ENCODE results near the gene GDF15.

DNA sequence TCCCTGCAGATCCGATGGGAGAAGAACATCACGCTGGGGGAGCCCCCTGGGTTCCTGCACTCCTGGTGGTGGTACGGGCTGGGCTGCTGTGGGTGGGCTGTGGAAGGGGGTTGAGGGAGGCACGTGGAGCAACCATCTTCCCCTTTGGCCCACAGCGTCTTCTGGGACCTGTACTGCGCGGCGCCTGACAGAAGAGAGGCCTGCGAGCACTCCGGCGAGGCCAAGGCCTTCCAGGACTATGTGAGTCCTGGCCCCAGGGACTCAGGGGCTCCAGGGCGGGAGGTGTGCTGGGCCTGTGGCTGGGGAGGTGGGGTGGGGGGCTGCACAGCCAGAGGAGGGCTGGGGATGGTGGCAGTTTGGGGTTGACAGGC is 41.8 kb downstream of the GDF15 start:
- TF ChIP-seq, protein P1, sequence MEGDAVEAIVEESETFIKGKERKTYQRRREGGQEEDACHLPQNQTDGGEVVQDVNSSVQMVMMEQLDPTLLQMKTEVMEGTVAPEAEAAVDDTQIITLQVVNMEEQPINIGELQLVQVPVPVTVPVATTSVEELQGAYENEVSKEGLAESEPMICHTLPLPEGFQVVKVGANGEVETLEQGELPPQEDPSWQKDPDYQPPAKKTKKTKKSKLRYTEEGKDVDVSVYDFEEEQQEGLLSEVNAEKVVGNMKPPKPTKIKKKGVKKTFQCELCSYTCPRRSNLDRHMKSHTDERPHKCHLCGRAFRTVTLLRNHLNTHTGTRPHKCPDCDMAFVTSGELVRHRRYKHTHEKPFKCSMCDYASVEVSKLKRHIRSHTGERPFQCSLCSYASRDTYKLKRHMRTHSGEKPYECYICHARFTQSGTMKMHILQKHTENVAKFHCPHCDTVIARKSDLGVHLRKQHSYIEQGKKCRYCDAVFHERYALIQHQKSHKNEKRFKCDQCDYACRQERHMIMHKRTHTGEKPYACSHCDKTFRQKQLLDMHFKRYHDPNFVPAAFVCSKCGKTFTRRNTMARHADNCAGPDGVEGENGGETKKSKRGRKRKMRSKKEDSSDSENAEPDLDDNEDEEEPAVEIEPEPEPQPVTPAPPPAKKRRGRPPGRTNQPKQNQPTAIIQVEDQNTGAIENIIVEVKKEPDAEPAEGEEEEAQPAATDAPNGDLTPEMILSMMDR (IDR thresholded peaks at IDR 0.05; ENCODE audit: insufficient read depth, low read length, poor library complexity, severe bottlenecking): no peak
- TF ChIP-seq EZH2phosphoT487 (conservative IDR thresholded peaks at IDR 0.05; ENCODE audit: low read length): no peak
